Aorta (tissue), 5 donors: Measurements from ENCODE around the gene PTGS2. TPM values are rescaled to one million over a fixed set of nuclear protein-coding genes. Genes with fewer than 3 reads are reported as not detected.

Experiments
- ATAC-seq: fragments of 200-7000 bp; cut with Tn5 transposase; one replicate; pipeline ENCODE4 v1.9.1; 2022; ENCODE audit warnings: moderate library complexity; ENCODE audit not compliant: low FRiP score
- DNase-seq, 2 donors: peaks; one replicate each; pipeline ENCODE4 v3.0.0-alpha.2; 2020
- H3K27ac ChIP-seq, 2 donors: one replicate each; pipeline ENCODE4 v1.5.1; 2013; ENCODE audit warnings: low read length in 2 of 2, mild to moderate bottlenecking in 2 of 2, moderate library complexity in 2 of 2, control low read depth in 1 of 2, inconsistent platforms in 1 of 2, low read depth in 1 of 2
- H3K27me3 ChIP-seq, 2 donors: one replicate each; pipeline ENCODE4 v1.6.1; 2013; ENCODE audit warnings: control low read depth in 1 of 2, low read length in 1 of 2, mild to moderate bottlenecking in 1 of 2, moderate library complexity in 1 of 2; ENCODE audit not compliant: insufficient read depth in 2 of 2, control insufficient read depth in 1 of 2
- H3K36me3 ChIP-seq, 2 donors: one replicate each; pipeline ENCODE4 v1.6.1; 2013; ENCODE audit warnings: control low read depth in 1 of 2, low read length in 1 of 2, mild to moderate bottlenecking in 1 of 2; ENCODE audit not compliant: insufficient read depth in 2 of 2, control insufficient read depth in 1 of 2
- H3K4me1 ChIP-seq, 2 donors: one replicate each; pipeline ENCODE4 v1.6.1; 2013; ENCODE audit warnings: low read length in 2 of 2, control low read depth in 1 of 2, mild to moderate bottlenecking in 1 of 2, moderate library complexity in 1 of 2; ENCODE audit not compliant: insufficient read depth in 2 of 2, control insufficient read depth in 1 of 2
- H3K4me3 ChIP-seq, 2 donors: one replicate each; pipeline ENCODE4 v1.5.1; 2013; ENCODE audit warnings: low read length in 2 of 2, control low read depth in 1 of 2, mild to moderate bottlenecking in 1 of 2
- H3K9me3 ChIP-seq: one replicate; pipeline ENCODE4 v1.6.1; 2013; ENCODE audit warnings: mild to moderate bottlenecking, low read length; ENCODE audit not compliant: control insufficient read depth
- WGBS, 2 donors: extraction: QIAGEN DNeasy Blood & Tissue Kit; methylation state at CpG; one replicate each; pipeline ENCODE4 v1.1.7; 2013; 5-methylcytosine and 5-hydroxymethylcytosine counted together
- intact Hi-C, 2 donors: fragments of 100-400 bp; cut with DNase I; formaldehyde crosslinking; loops; one replicate each; pipeline versions ENCODE4 v1.14.2 to v1.15.0; 2022
- polyA plus RNA-seq, 2 donors: library from polyadenylated mRNA; stranded (reverse); fragments of 200-250 nt; gene quantifications; one replicate each; pipeline ENCODE4 v1.2.3, GENCODE V29; 2013
- total RNA-seq, 2 donors: library from RNA; stranded (reverse); fragmentation: NEBNext Ultra II Directional; extraction: Animal tissue kit (Norgen Biotek cat#: 25700); gene quantifications; one replicate each; pipeline ENCODE4 v1.2.1, GENCODE V29; 2021
- donor health status: healthy with polysubstance abuse.
- donor health status: Bipolar disorder and iron deficiency.
- donor health status: DM: no; HTN: no; CAD: no.
- donor health status: DM: no; HTN: no; CAD: no.
- donor health status: DM: yes; HTN: yes; CAD: no.

PTGS2 gene
- total and polyA plus RNA-seq, 4 donors = 2.0 to 17.0 (median 10.5) TPM

- DNase-seq = no peak
- no peaks in the 10 kb centered on the region for H3K9me3 ChIP-seq
- no peaks in the 10 kb centered on the region for H3K27me3 ChIP-seq
- H3K27ac ChIP-seq = no peak overlapping the region
- H3K36me3 ChIP-seq = no peaks in the 10 kb centered on the region
- no peak for ATAC-seq
- intact Hi-C loops = no loop called here
- H3K4me1 ChIP-seq = no peaks in the 10 kb centered on the region
- no peak overlapping the region for H3K4me3 ChIP-seq
- WGBS, 2 donors = 84 to 94% methylated on average over 2 of the region's 2 CpGs
These were observed 45.7 kb downstream of the PTGS2 start for GRCh38 chr1:186634511-186634910.

- Histone ChIP-seq H3K27ac (no peak overlapping the region), H3K4me3 (no peak overlapping the region), H3K36me3 (no peaks in the 10 kb centered on the region), H3K9me3 (no peaks in the 10 kb centered on the region), H3K4me1 (no peaks in the 10 kb centered on the region), H3K27me3 (no peaks in the 10 kb centered on the region)
- WGBS, 2 donors = 80 to 96% methylated on average over 1 of the region's 1 CpG
- intact Hi-C loops = no loop called here
- DNase-seq (no peak), ATAC-seq (no peak)
These were observed 47.1 kb downstream of the PTGS2 start for GRCh38 chr1:186633116-186633515.

GRCh38 chr1:186629341-186629740, 50.9 kb downstream of the PTGS2 start:
- H3K27ac ChIP-seq = no peak overlapping the region
- WGBS, 2 donors = 89 to 93% methylated on average over 1 of the region's 1 CpG
- no peak for DNase-seq
- ATAC-seq = no peak
- no peaks in the 10 kb centered on the region for H3K4me1 ChIP-seq
- no peaks in the 10 kb centered on the region for H3K9me3 ChIP-seq
- H3K27me3 ChIP-seq = no peaks in the 10 kb centered on the region
- no peak overlapping the region for H3K4me3 ChIP-seq
- H3K36me3 ChIP-seq = no peaks in the 10 kb centered on the region
- intact Hi-C loops = no loop called here

GRCh38 chr1:186628910-186629309, 51.3 kb downstream of the PTGS2 start:
- DNase-seq = no peak
- Histone ChIP-seq H3K27ac (no peak overlapping the region), H3K4me1 (no peaks in the 10 kb centered on the region), H3K9me3 (no peaks in the 10 kb centered on the region), H3K36me3 (no peaks in the 10 kb centered on the region), H3K27me3 (no peaks in the 10 kb centered on the region), H3K4me3 (no peak overlapping the region)
- ATAC-seq = no peak
- intact Hi-C loops = no loop called here

- Histone ChIP-seq H3K27me3 (no peaks in the 10 kb centered on the region), H3K4me1 (no peaks in the 10 kb centered on the region), H3K36me3 (no peaks in the 10 kb centered on the region), H3K27ac (no peak overlapping the region), H3K4me3 (no peak overlapping the region), H3K9me3 (no peaks in the 10 kb centered on the region)
- intact Hi-C loops = no loop called here
- DNase-seq (no peak), ATAC-seq (no peak)
- 3 to 9% methylated on average over 2 of the region's 2 CpGs for WGBS, 2 donors
These were observed 53.2 kb downstream of the PTGS2 start for GRCh38 chr1:186627019-186627418.

GRCh38 chr1:186626356-186626932, 53.8 kb downstream of the PTGS2 start:
- H3K4me3 ChIP-seq = no peak overlapping the region
- no peaks in the 10 kb centered on the region for H3K9me3 ChIP-seq
- intact Hi-C loops = no loop called here
- no peaks in the 10 kb centered on the region for H3K27me3 ChIP-seq
- H3K4me1 ChIP-seq = no peaks in the 10 kb centered on the region
- no peak for ATAC-seq
- 37 to 43% methylated on average over 3 of the region's 3 CpGs for WGBS, 2 donors
- no peak for DNase-seq
- H3K27ac ChIP-seq = no peak overlapping the region
- no peaks in the 10 kb centered on the region for H3K36me3 ChIP-seq

- Histone ChIP-seq H3K4me1 (no peaks in the 10 kb centered on the region), H3K4me3 (no peak overlapping the region), H3K9me3 (no peaks in the 10 kb centered on the region), H3K27me3 (no peaks in the 10 kb centered on the region), H3K36me3 (no peaks in the 10 kb centered on the region), H3K27ac (no peak overlapping the region)
- 91 to 94% methylated on average over 6 of the region's 6 CpGs for WGBS, 2 donors
- no peak for DNase-seq
- intact Hi-C loops = no loop called here
- ATAC-seq = no peak
These were observed 56.7 kb downstream of the PTGS2 start for GRCh38 chr1:186623551-186623950.

Other genes starting within 250 kb of the PTGS2 start
- not detected for gene PDC, start 219.3 kb downstream of the PTGS2 start, total RNA-seq
- gene PDC, start 219.3 kb downstream of the PTGS2 start, polyA plus RNA-seq = not detected
- 10 to 100 TPM in 1 of 2 donors, 1 to 10 TPM in 1; 4.6 to 11.8 TPM for gene PLA2G4A, start 148.5 kb upstream of the PTGS2 start, total RNA-seq
- gene PLA2G4A, start 148.5 kb upstream of the PTGS2 start, polyA plus RNA-seq = 1 to 10 TPM; 7.2 to 8.5 TPM